Smooth muscle cell (in vitro differentiated cells): ENCODE data around the gene ZC3H12A. TPM values are rescaled to one million over a fixed set of nuclear protein-coding genes. Genes with fewer than 3 reads are reported as not detected.
A peak's percentile ranks its signal among the peaks of the same experiment; 100 is the strongest.

Experiments
- DNase-seq: peaks from one replicate; lab custom pipeline; 2025; ENCODE audit not compliant: unreplicated experiment; lab: John Stamatoyannopoulos, UW
- H2AFZ ChIP-seq: fragments of 200-600 bp; sonication (generic); 2 replicates; pipeline ENCODE4 v1.6.0; 2016; ENCODE audit warnings: antibody characterized with exemption, low read depth, mild to moderate bottlenecking
- H3F3A ChIP-seq: fragments of 200-600 bp; sonication (generic); 2 replicates; pipeline ENCODE4 v1.6.0; 2017; ENCODE audit warnings: antibody characterized with exemption, low read depth
- H3K27ac ChIP-seq: fragments of 200-600 bp; sonication (generic); 2 replicates; pipeline ENCODE4 v1.5.1; 2016; ENCODE audit warnings: low read depth, mild to moderate bottlenecking
- H3K27me3 ChIP-seq: fragments of 200-600 bp; sonication (generic); 2 replicates; pipeline ENCODE4 v1.6.1; 2016; ENCODE audit warnings: low read depth, mild to moderate bottlenecking
- H3K36me3 ChIP-seq: fragments of 200-600 bp; sonication (generic); 2 replicates; pipeline ENCODE4 v1.5.1; 2016; ENCODE audit warnings: low read depth
- H3K4me1 ChIP-seq: fragments of 200-600 bp; sonication (generic); 2 replicates; pipeline ENCODE4 v1.5.1; 2016; ENCODE audit warnings: low read depth
- H3K4me2 ChIP-seq: fragments of 200-600 bp; sonication (generic); 2 replicates; pipeline ENCODE4 v1.6.0; 2016; ENCODE audit warnings: mild to moderate bottlenecking
- H3K4me3 ChIP-seq: fragments of 200-600 bp; sonication (generic); 2 replicates; pipeline ENCODE4 v1.5.1; 2016; ENCODE audit warnings: mild to moderate bottlenecking
- H3K79me2 ChIP-seq: fragments of 200-600 bp; sonication (generic); 2 replicates; pipeline ENCODE4 v1.6.0; 2016; ENCODE audit warnings: low read depth, mild to moderate bottlenecking
- H3K9ac ChIP-seq: fragments of 200-600 bp; sonication (generic); 2 replicates; pipeline ENCODE4 v1.6.0; 2016; ENCODE audit warnings: low read depth
- H3K9me3 ChIP-seq: fragments of 200-600 bp; sonication (generic); replicated peaks from 2 replicates; pipeline ENCODE4 v1.5.1; 2016; ENCODE audit warnings: low read depth
- H4K20me1 ChIP-seq: fragments of 200-600 bp; sonication (generic); 2 replicates; pipeline ENCODE4 v1.6.0; 2016; ENCODE audit warnings: low read depth
- WGBS: methylation state at CpG from one replicate; pipeline ENCODE4 v1.1.7; 2016; ENCODE audit warnings: low lambda C conversion rate; 5-methylcytosine and 5-hydroxymethylcytosine counted together
- polyA plus RNA-seq: library from polyadenylated mRNA; unstranded; fragments of >200 nt; fragmentation: Nextera tagmentation; extraction: Ambion mirVana; gene quantifications from 2 replicates; pipeline ENCODE4 v1.2.1, GENCODE V29; 2016
- total RNA-seq: library from RNA; depleted of rRNA; stranded (reverse); fragments of >200 nt; gene quantifications from 2 replicates; pipeline ENCODE4 v1.2.3, GENCODE V29; 2014
- TF ChIP-seq, protein P1 (sequence below): fragments of 200-600 bp; sonication (generic); IDR thresholded peaks from 2 replicates; pipeline ENCODE4 v1.5.1; 2017; ENCODE audit warnings: borderline replicate concordance, mild to moderate bottlenecking, antibody characterized with exemption; ENCODE audit not compliant: insufficient read depth, poor library complexity, severe bottlenecking

The ZC3H12A gene
- total and polyA plus RNA-seq, 2 experiments from 2014 or later, result 13.2 to 29.6 TPM

DNA sequence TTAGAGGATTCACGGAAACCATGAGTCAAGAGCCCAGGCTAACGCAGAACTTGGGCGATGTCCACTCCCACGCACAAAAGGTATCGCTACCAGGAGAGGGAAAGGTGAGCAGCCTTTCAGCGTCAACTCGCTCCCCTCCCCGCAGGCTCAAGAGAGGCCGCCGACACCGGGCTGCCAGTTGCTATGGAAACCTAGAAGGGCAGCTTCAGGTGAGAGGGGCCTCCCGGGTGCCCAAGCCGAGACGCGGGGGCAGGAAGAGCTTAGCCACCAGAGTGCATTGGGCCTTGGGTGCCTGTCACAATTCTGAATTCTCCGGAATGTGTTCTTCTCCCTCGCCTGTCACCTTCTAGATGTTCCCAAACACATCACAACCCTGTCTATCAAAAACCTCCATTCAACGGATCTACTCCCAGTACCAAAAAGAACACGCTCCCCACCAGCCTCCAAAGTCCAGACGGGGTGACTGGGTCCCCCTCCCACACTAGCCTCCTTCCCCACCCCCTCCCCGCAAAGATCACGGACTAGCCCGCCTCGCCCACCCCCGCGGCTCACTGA, 39.5 kb downstream of the ZC3H12A start:
- Histone ChIP-seq H3K4me2 (peak overlapping the region; percentile 85), H3K36me3 (peaks cover 9% of the 10 kb centered on the region), H3K27me3 (no peaks in the 10 kb centered on the region), H3K27ac (peak overlapping the region; percentile 76), H2AFZ (peak overlapping the region; percentile 88), H3K4me3 (peak overlapping the region; percentile 100), H3K4me1 (peaks cover 13% of the 10 kb centered on the region), H3K9me3 (no peaks in the 10 kb centered on the region), H4K20me1 (peaks cover 20% of the 10 kb centered on the region), H3K9ac (peak overlapping the region; percentile 86), H3K79me2 (peaks cover 32% of the 10 kb centered on the region), H3F3A (peaks cover 10% of the 10 kb centered on the region)
- TF ChIP-seq, protein P1, sequence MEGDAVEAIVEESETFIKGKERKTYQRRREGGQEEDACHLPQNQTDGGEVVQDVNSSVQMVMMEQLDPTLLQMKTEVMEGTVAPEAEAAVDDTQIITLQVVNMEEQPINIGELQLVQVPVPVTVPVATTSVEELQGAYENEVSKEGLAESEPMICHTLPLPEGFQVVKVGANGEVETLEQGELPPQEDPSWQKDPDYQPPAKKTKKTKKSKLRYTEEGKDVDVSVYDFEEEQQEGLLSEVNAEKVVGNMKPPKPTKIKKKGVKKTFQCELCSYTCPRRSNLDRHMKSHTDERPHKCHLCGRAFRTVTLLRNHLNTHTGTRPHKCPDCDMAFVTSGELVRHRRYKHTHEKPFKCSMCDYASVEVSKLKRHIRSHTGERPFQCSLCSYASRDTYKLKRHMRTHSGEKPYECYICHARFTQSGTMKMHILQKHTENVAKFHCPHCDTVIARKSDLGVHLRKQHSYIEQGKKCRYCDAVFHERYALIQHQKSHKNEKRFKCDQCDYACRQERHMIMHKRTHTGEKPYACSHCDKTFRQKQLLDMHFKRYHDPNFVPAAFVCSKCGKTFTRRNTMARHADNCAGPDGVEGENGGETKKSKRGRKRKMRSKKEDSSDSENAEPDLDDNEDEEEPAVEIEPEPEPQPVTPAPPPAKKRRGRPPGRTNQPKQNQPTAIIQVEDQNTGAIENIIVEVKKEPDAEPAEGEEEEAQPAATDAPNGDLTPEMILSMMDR, result no peak
- WGBS, result 3% methylated on average over 20 of the region's 26 CpGs
- peak; percentile 19 for DNase-seq

DNA sequence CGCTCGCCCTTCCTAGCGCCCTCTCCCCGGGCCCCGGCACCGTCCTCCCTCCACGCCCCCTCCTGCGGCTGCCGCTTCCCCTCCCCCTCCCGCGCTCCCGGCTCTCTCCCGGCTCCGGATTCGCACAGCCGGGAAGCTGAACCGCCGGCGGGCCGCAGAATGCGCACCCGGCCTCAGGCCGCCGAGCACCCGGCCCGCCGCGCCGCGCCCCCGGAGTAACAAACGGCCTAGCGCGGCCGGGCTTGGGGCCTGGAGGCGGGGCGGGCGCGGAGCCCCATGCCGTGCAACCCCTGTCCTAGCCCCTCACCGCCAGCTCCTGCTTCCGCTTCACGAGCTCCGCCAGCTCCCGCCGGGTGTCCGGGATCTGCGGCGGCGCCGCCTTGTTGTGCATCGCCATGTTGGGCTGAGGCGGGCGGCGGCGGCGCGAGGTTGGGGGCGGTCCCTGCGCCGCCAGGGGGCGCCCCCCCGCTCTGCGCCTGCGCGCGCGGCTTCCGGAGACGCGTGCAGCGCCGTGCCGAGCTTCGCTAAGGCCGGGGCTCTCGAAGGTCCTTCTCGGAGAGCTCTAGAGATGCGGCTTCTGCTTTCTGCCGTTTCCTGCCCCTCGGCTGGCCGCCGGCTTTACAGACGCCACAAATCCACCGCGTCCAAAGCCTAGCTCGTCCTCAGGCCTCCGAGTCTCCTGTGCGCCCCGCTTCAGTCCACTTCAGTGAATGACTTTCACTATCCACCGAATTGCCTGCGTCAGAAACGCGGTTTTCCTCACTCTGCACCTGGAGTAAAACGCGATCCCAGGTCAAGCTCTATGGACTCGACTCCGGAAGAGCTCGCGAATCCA, 40.2 kb downstream of the ZC3H12A start, which contains the start of gene MEAF6:
TSS of gene MEAF6 (minus strand) at position 417 of the 835 bp plus-strand sequence. CDS start at position 397, 20 bp downstream.
- peak within 1 kb of the TSS; percentile 100 for H3K4me3 ChIP-seq
- TF ChIP-seq, protein P1, result peak; percentile 81
- peaks cover 20% of the 10 kb centered on the region for H4K20me1 ChIP-seq
- peak within 1 kb of the TSS; percentile 76 for H3K27ac ChIP-seq
- no peaks in the 10 kb centered on the region for H3K27me3 ChIP-seq
- DNase-seq, result peak; percentile 68
- peak within 1 kb of the TSS; percentile 86 for H3K9ac ChIP-seq
- H3K9me3 ChIP-seq, result no peaks in the 10 kb centered on the region
- peaks cover 10% of the 10 kb centered on the region for H3F3A ChIP-seq
- peak within 1 kb of the TSS; percentile 88 for H2AFZ ChIP-seq
- peaks cover 32% of the 10 kb centered on the region for H3K79me2 ChIP-seq
- peaks cover 13% of the 10 kb centered on the region for H3K4me1 ChIP-seq
- peak within 1 kb of the TSS; percentile 85 for H3K4me2 ChIP-seq
- WGBS, result 1% methylated on average over 75 of the region's 100 CpGs
- peaks cover 9% of the 10 kb centered on the region for H3K36me3 ChIP-seq

DNA sequence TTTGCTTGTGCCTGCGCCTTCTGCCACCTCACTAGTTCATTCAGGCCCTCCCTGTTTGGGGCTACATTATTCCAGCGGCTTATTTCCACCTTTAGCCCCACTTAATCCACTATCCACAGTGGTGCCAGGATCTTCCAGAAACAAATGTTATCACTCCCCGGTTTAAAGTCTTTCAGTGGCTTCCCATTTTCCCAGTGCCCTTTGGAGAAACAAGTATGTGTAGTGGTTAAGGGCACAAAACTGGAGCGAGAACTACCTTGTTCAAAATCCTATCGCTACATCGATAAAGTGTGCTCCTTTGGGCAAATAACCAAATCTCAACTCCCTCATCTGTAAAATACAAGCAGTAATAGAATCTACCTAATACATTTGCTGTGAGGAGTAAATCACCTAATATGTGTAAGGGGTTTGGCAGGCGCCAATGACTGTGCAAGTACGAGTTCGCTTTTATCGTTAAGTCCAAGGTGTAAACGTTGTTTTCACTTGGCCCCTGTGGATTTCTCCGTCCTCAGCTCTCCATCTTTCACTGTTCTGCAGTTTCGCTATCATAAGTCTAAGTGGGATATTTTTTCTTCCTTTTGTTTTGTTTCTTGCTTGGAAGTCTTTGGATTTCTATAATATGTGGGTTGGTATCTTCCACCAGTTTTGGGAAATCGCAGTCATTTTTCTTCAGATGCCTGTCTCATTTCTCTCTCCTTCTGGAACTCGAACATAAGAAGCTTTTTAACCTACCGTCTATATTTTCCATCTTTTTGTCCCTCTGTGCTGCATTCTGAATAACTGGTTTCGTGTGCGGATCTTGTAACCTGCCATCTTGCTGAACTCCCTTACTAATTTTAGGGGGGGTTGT, 41.0 kb downstream of the ZC3H12A start:
- H3K9me3 ChIP-seq, result no peaks in the 10 kb centered on the region
- H3K79me2 ChIP-seq, result peaks cover 32% of the 10 kb centered on the region
- TF ChIP-seq, protein P1, result no peak
- peak overlapping the region; percentile 85 for H3K4me2 ChIP-seq
- H4K20me1 ChIP-seq, result peaks cover 20% of the 10 kb centered on the region
- H3K27ac ChIP-seq, result peak overlapping the region; percentile 76
- H3F3A ChIP-seq, result peaks cover 10% of the 10 kb centered on the region
- no peak for DNase-seq
- peaks cover 13% of the 10 kb centered on the region for H3K4me1 ChIP-seq
- peak overlapping the region; percentile 88 for H2AFZ ChIP-seq
- WGBS, result 81% methylated on average over 18 of the region's 18 CpGs
- no peaks in the 10 kb centered on the region for H3K27me3 ChIP-seq
- peaks cover 9% of the 10 kb centered on the region for H3K36me3 ChIP-seq
- H3K4me3 ChIP-seq, result peak overlapping the region; percentile 100
- H3K9ac ChIP-seq, result peak overlapping the region; percentile 86
